GM18861 (cell line): ENCODE data around the gene DSCAML1.

Source experiments
- ATAC-seq: cut with Tn5 transposase; IDR thresholded peaks from one replicate; pipeline ENCODE4 v1.9.1; 2021; ENCODE audit not compliant: unreplicated experiment

DSCAML1 gene

GRCh38 chr11:117642396-117642795 is 154.6 kb downstream of the DSCAML1 start:
- no peak for ATAC-seq

GRCh38 chr11:117641008-117641915 is 155.8 kb downstream of the DSCAML1 start:
- no peak for ATAC-seq

GRCh38 chr11:117640041-117640440 is 157.0 kb downstream of the DSCAML1 start:
- no peak for ATAC-seq

GRCh38 chr11:117639601-117640000 is 157.4 kb downstream of the DSCAML1 start:
- no peak for ATAC-seq

GRCh38 chr11:117638911-117639543 is 158.0 kb downstream of the DSCAML1 start:
- no peak for ATAC-seq

DNA sequence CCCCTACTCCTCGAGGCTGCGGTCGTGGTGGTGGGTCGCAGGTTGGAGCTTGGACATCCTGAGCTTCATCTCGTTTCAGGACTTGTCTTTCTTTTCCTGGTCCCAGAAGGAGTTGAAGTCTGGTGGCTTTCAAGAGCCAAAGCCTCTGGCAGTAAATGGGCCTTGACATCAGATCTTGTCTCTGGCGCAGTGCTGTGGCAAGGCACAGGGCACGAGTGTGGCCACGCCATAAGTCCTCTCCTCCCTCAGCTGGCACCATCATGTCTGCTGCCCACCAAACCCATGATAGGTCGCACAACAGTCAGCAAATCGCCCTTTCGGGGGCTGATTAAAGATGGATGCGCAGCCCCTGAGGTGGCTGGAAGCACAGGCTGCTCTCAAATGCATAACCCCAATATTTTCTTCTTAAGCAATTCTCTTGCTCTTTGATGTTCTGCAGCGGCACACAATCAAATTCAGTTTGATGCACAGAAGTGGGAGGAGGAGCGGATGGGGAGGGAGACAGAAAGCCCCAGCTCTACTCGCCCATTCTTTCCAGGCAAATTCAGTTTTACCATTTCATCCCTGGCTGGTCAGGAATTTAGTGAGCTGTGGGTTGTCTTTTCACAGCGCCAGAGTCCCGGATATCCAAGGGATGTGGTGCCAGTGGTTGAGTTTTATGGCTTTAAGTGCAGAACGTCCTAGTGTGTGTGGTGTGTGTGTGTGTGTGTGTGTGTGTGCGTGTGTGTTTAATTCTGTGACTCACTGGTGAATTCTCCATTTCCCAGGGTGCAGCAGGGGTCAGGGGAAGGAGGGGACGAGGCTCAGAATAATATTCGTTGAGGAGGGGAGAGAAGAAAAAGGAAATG is 162.0 kb downstream of the DSCAML1 start:
- no peak for ATAC-seq

DNA sequence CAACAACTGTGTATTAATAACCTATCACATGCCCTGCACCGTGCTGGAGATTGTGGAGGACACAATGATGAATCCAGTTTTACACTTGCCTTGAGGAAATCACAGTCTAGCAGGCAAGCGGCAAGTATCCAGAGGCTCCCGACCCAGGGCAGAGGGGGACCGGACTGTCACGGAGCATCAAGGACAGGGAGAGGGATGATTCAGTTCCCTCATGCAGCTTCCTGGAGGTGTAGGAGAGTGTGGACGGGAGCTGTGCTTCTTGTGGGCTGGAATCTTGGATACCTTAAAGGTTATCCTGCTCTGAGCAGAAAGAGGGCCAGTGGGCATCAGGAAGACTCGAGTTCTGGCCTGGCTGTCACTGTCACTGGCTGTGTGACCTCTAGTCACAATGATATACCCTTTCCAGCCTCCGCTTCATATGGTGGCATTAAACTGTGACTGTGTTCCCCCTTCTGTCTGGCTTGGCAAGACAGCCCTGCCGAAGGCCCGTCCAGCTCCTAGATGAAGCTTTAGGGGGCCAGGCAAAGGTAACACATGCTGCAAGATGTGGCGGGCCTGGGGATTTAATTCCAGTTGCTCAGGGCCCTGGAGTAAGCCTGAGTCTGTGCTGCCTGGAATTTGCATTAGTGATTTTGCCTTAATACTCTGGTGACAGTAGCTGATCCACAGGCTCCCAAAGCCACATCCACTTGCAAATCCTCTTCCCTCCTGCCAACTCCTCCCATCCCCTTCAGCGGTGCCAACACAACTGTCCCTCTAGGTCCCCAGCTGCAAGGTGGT is 162.8 kb downstream of the DSCAML1 start:
- no peak for ATAC-seq

DNA sequence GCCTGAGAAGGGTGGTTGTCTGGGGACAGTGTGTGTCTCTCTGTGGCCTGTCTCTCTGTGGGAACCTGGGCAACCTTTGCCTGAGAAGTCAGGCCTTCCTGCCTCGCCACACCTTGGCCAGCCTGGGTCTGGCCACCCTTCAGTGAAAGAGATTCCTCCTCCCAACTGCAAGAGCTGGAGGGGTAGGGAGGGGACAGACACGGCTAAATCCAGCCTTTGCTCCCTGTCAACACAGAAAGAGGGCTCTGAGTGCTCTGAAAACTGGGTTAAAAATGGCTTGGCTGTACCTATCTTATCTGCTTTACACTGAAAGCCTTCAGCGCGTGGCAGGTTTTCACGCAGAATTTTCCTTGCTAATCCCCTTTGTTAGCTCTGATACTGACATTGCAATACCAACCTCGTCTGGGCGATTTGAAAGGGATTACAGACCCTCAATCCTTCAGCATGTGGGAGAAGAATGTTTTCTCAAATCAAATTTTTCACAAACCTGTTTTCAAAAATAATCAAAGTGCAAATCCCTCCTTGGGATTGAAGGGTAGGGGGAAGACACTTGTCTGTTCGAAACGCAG is 163.7 kb downstream of the DSCAML1 start:
- ATAC-seq = no peak

DNA sequence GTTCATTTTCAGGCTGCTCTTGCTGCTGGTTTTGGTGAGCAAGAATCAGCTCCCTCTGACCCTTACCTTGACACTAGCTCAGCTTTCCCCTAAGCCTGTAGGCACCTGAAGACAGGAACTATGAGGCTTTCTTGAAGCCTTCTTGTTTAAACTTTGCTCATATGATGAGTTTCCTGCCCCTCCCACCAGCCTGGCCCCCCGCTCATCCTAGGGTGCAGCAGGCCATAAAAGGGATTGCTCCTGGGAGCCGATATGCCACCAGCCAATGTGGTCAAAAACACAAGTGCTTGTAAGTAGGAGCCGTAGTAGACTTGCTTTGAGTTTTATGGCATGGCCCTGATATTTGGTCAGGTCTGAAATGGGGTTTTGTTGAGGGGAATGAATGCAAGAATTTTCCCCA is 164.7 kb downstream of the DSCAML1 start:
- ATAC-seq = no peak

DNA sequence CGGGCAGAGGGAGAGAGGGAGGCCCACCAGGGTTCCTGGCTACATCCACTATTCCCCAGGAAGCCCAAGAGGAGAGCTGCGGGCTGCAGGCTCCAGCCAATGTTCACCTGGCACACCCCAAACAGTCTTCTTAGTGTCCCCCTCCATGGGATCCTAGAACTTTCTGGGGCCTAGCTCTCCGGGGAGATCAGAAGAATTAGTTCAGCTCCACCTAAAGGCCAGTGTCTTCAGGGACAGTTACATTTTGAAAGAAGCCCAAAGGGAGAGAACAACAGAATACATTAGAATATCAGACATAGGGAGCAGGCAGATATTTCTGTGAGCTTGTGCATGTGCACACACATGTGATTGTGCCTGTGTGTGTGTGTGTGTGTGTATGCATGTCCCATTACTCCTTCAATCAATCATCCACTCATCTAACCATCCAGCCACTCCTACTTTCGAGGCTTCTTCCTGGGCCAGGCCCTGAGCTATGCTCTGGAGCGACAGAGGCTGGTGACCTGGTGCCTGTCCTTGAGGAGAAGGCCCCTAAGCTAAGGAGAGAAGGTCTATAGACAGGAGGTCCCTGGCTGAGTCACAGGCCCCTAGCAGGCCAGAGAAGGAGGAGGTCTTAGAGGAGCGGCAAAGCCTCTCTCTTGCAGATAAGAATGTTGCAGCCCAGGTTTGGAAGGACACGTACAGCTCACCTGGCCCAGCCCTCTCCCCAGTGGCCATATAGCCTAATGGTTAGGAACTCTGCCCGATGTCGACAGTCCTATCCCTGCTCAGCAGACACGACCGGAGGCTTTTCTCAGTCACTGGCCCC is 165.5 kb downstream of the DSCAML1 start:
- ATAC-seq = no peak

- no peak for ATAC-seq
Observed at GRCh38 chr11:117629891-117630538, 167.0 kb downstream of the DSCAML1 start.

GRCh38 chr11:117629146-117629545 is 167.9 kb downstream of the DSCAML1 start:
- no peak for ATAC-seq

GRCh38 chr11:117627259-117627658 is 169.8 kb downstream of the DSCAML1 start:
- no peak for ATAC-seq

GRCh38 chr11:117626576-117626975 is 170.4 kb downstream of the DSCAML1 start:
- ATAC-seq = no peak

GRCh38 chr11:117625237-117625636 is 171.8 kb downstream of the DSCAML1 start:
- ATAC-seq = no peak

DNA sequence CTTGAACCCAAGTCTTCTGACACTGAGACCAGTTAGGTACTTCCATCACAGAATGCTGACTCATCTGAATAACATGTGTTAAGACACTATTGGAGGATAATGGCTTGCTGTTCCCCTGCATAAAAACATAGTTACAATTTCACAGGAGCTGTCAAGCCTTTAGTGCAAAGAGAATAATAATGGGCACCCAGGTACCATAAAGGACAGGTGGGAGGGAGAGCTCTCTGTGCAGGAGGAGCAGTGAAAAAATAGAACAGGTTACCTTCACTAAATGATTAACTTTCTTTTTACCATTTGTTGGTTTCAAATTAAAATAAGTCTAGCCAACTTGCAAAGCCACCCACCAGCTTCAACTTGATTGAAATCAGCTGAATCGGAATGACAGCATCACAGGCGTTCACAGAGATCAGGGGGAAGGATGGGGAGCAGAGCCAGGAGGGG is 173.2 kb downstream of the DSCAML1 start:
- ATAC-seq = no peak

- ATAC-seq = no peak
Observed at GRCh38 chr11:117621226-117621625, 175.8 kb downstream of the DSCAML1 start.

- no peak for ATAC-seq
Observed at GRCh38 chr11:117620659-117621058, 176.4 kb downstream of the DSCAML1 start.

GRCh38 chr11:117620086-117620485 is 176.9 kb downstream of the DSCAML1 start:
- ATAC-seq = no peak
